Stimulated activated memory B cell treated with anti-CD40 and anti-IgM and Interleukin-4, amounts not matched to agents 10 μg/mL and 1 μg/mL and 100 μg/mL, for 72 hours (primary cell): ENCODE data around the gene CD69.

ENCODE experiments used
- ATAC-seq: fragments of 150-1000 bp; cut with Tn5 transposase; 2 replicates; pipeline ENCODE4 v1.10.0; 2021
- H3K27ac Mint-ChIP-seq: one replicate; pipeline ENCODE4 v1.8.0; 2022; ENCODE audit warnings: mild to moderate bottlenecking, mixed read lengths
- H3K27me3 Mint-ChIP-seq: one replicate; pipeline ENCODE4 v1.8.0; 2022; ENCODE audit warnings: mixed read lengths
- H3K36me3 Mint-ChIP-seq: one replicate; pipeline ENCODE4 v1.8.0; 2022; ENCODE audit warnings: mixed read lengths
- H3K4me1 Mint-ChIP-seq: one replicate; pipeline ENCODE4 v1.8.0; 2022; ENCODE audit warnings: mixed read lengths
- H3K4me3 Mint-ChIP-seq: one replicate; pipeline ENCODE4 v1.8.0; 2022; ENCODE audit warnings: mild to moderate bottlenecking, moderate library complexity, mixed read lengths
- H3K9me3 Mint-ChIP-seq: one replicate; pipeline ENCODE4 v1.8.0; 2022; ENCODE audit warnings: mixed read lengths

Gene CD69

GRCh38 chr12:9757433-9758025 lies 3.2 kb downstream of the CD69 start:
- peaks cover 68% of the 10 kb centered on the region for H3K4me1 Mint-ChIP-seq
- ATAC-seq, result no peak
- no peaks in the 10 kb centered on the region for H3K27me3 Mint-ChIP-seq
- no peaks in the 10 kb centered on the region for H3K9me3 Mint-ChIP-seq
- peak overlapping the region; percentile 92 for H3K4me3 Mint-ChIP-seq
- H3K36me3 Mint-ChIP-seq, result peaks cover 55% of the 10 kb centered on the region
- peak overlapping the region; percentile 83 for H3K27ac Mint-ChIP-seq

DNA sequence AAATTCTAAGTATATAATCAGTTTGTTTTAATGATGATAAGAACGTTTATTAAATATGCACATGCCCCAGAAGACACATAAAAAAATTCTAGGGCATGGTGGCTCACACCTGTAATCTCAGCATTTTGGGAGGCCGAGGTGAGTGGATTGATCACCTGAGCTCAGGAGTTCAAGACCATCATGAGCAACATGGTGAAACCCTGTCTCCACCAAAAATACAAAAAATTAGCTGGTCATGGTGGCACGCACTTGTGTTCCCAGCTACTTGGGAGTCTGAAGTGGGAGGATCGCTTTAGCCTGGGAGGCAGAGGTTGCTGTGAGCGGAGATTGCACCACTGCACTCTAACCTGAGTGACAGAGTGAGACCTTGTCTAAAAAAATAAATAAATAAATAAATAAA lies 4.0 kb downstream of the CD69 start:
- Mint-ChIP-seq H3K27me3 (no peaks in the 10 kb centered on the region), H3K4me3 (peak overlapping the region; percentile 56), H3K4me1 (peaks cover 62% of the 10 kb centered on the region), H3K9me3 (peaks cover under 1% of the 10 kb centered on the region), H3K36me3 (peaks cover 57% of the 10 kb centered on the region), H3K27ac (peak overlapping the region; percentile 40)
- ATAC-seq, result no peak

DNA sequence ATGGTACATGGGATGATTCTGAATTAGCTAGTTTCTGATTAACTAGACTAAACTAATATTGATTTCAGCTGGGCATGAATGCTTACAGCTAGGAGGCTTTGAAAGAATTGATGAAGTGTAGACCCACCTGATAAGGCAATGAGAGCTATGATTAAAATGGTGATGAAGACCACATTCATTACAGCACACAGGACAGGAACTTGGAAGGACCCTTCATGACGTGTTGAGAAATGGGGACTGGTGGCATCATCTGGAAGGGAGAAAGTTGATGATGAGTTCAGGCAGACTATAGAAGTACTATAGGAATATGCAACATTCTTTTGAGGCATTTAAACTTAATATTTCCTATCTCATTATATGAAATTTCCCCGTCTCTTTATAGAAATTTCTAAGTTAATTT lies 4.5 kb downstream of the CD69 start:
- no peak overlapping the region for H3K4me3 Mint-ChIP-seq
- H3K9me3 Mint-ChIP-seq, result peaks cover 2% of the 10 kb centered on the region
- H3K4me1 Mint-ChIP-seq, result peaks cover 61% of the 10 kb centered on the region
- no peak for ATAC-seq
- H3K36me3 Mint-ChIP-seq, result peaks cover 61% of the 10 kb centered on the region
- H3K27me3 Mint-ChIP-seq, result no peaks in the 10 kb centered on the region
- peak overlapping the region; percentile 40 for H3K27ac Mint-ChIP-seq

GRCh38 chr12:9755567-9755966 lies 5.1 kb downstream of the CD69 start:
- H3K27ac Mint-ChIP-seq, result peak overlapping the region; percentile 43
- no peak overlapping the region for H3K4me3 Mint-ChIP-seq
- peaks cover 2% of the 10 kb centered on the region for H3K9me3 Mint-ChIP-seq
- H3K36me3 Mint-ChIP-seq, result peaks cover 61% of the 10 kb centered on the region
- ATAC-seq, result no peak
- H3K27me3 Mint-ChIP-seq, result no peaks in the 10 kb centered on the region
- peaks cover 56% of the 10 kb centered on the region for H3K4me1 Mint-ChIP-seq

GRCh38 chr12:9755035-9755434 lies 5.7 kb downstream of the CD69 start:
- no peak for ATAC-seq
- peaks cover 59% of the 10 kb centered on the region for H3K36me3 Mint-ChIP-seq
- no peaks in the 10 kb centered on the region for H3K27me3 Mint-ChIP-seq
- peaks cover 2% of the 10 kb centered on the region for H3K9me3 Mint-ChIP-seq
- peaks cover 53% of the 10 kb centered on the region for H3K4me1 Mint-ChIP-seq
- H3K27ac Mint-ChIP-seq, result peak overlapping the region; percentile 43
- H3K4me3 Mint-ChIP-seq, result no peak overlapping the region

DNA sequence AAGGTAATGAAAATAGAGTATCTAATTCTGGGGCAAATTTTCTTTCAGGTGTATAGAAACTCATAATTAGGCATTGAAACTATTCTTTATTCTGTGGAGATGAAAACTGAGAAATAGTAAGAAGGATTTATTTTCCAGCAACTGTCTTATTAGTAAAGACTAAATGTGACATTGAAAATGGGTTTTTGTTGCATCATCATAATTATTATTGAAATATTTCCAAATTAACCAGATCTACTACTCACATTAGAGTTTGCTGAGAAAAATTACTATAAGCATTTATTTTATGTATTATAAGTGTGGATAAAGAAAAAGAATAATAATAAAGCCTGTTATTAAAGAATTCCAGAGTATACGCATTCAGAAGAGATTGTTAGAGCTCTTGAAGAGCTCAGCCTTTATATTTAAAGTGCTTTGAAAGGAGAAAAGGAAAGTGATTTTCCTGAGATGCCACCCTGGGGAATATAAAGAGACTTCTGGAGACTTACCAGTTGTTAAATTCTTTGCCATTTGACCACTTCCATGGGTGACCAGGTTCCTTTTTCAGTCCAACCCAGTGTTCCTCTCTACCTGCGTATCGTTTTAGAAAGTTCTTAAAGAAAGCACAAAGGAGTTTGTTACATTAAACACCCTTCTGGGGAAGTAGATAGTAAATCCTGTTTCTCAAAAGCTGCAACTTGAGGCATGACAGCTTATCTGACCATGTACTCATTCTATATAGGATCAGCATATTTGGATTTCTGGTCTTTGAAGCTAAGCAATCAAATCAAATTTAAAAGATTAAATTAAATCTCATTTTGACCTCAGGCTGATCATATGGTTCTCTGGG lies 6.4 kb downstream of the CD69 start:
- H3K4me1 Mint-ChIP-seq, result peaks cover 47% of the 10 kb centered on the region

DNA sequence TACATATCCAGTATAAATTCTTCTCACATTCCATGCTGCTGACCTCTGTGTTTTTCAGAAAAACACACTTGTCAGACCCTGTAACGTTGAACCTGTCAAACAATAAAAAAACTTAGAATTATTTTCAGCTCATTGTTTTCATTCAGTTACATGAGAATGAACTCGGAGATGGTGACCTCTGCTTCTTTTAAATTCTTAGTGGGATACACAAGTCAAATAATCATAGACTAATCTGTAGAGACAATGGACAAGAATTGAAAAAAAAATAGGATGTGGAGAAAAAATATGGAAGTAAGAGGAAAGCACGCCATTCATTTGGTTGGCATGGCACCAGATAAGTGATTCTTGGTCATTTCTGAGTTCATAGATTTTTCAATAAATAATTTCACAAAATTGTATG lies 7.2 kb downstream of the CD69 start:
- ATAC-seq, result no peak
- Mint-ChIP-seq H3K4me3 (no peak overlapping the region), H3K4me1 (peaks cover 47% of the 10 kb centered on the region), H3K36me3 (peaks cover 48% of the 10 kb centered on the region), H3K27ac (no peak overlapping the region), H3K27me3 (no peaks in the 10 kb centered on the region), H3K9me3 (peaks cover 2% of the 10 kb centered on the region)

More for the DNA sequence above, 6.4 kb downstream of the CD69 start:
- peaks cover 53% of the 10 kb centered on the region for H3K36me3 Mint-ChIP-seq
- no peaks in the 10 kb centered on the region for H3K27me3 Mint-ChIP-seq
- no peak overlapping the region for H3K27ac Mint-ChIP-seq
- no peak for ATAC-seq
- H3K4me3 Mint-ChIP-seq, result no peak overlapping the region
- H3K9me3 Mint-ChIP-seq, result peaks cover 2% of the 10 kb centered on the region

- no peaks in the 10 kb centered on the region for H3K27me3 Mint-ChIP-seq
- H3K27ac Mint-ChIP-seq, result no peak overlapping the region
- ATAC-seq, result no peak
- peaks cover 2% of the 10 kb centered on the region for H3K9me3 Mint-ChIP-seq
- H3K36me3 Mint-ChIP-seq, result peaks cover 47% of the 10 kb centered on the region
- peaks cover 47% of the 10 kb centered on the region for H3K4me1 Mint-ChIP-seq
- H3K4me3 Mint-ChIP-seq, result no peak overlapping the region
Observed at GRCh38 chr12:9753073-9753472, 7.6 kb downstream of the CD69 start.

DNA sequence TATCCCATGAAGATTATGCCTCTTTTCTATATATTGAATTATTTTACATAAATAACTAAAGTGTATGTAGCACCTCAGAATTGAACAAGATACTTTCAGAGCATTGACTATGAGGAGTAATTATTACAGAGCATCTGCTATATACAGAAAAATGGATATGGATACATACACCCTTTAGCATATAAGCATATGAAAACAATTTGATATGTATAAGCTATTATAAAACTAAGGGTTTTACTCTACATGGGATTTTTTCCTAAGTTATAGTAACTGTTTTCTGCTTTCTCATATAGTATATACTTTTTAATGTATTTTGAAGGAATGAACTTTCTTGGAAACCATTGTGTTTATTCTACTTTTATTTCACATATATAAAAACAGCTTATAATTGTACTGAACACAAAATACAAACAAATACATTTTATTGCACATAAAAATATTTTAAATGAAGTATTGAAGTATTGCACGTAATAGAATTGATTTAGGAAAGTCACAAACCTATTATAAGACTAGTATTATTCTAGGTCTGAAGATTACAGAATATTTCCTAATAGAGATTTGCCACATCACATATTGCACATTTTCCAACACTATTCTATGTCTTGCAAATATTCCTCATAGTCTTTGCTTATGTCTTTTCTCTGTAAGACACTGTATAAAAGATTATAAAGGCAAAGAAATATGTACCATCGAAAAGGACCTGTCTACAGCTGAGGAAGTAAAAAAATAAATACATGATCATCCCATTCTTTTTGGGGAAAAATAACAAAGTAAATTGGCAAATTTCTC lies 8.4 kb downstream of the CD69 start:
- Mint-ChIP-seq H3K4me3 (no peak overlapping the region), H3K9me3 (peaks cover 2% of the 10 kb centered on the region), H3K27ac (no peak overlapping the region), H3K36me3 (peaks cover 40% of the 10 kb centered on the region), H3K4me1 (peaks cover 43% of the 10 kb centered on the region), H3K27me3 (no peaks in the 10 kb centered on the region)
- ATAC-seq, result no peak

- H3K9me3 Mint-ChIP-seq, result peaks cover 2% of the 10 kb centered on the region
- H3K27ac Mint-ChIP-seq, result peak overlapping the region; percentile 59
- peaks cover 38% of the 10 kb centered on the region for H3K4me1 Mint-ChIP-seq
- H3K4me3 Mint-ChIP-seq, result no peak overlapping the region
- ATAC-seq, result no peak
- H3K36me3 Mint-ChIP-seq, result peaks cover 35% of the 10 kb centered on the region
- no peaks in the 10 kb centered on the region for H3K27me3 Mint-ChIP-seq
Observed at GRCh38 chr12:9751204-9752144, 9.2 kb downstream of the CD69 start.

GRCh38 chr12:9750276-9751203 lies 10.2 kb downstream of the CD69 start:
- no peaks in the 10 kb centered on the region for H3K27me3 Mint-ChIP-seq
- peaks cover 26% of the 10 kb centered on the region for H3K36me3 Mint-ChIP-seq
- peaks cover 31% of the 10 kb centered on the region for H3K4me1 Mint-ChIP-seq
- no peak overlapping the region for H3K4me3 Mint-ChIP-seq
- no peak overlapping the region for H3K27ac Mint-ChIP-seq
- peaks cover 2% of the 10 kb centered on the region for H3K9me3 Mint-ChIP-seq
- peak; percentile 75 for ATAC-seq

- Mint-ChIP-seq H3K4me1 (peaks cover 33% of the 10 kb centered on the region), H3K36me3 (peaks cover 19% of the 10 kb centered on the region), H3K27me3 (no peaks in the 10 kb centered on the region), H3K9me3 (peaks cover 2% of the 10 kb centered on the region), H3K27ac (no peak overlapping the region), H3K4me3 (no peak overlapping the region)
- ATAC-seq, result no peak
Observed at GRCh38 chr12:9749640-9750039, 11.1 kb downstream of the CD69 start.

DNA sequence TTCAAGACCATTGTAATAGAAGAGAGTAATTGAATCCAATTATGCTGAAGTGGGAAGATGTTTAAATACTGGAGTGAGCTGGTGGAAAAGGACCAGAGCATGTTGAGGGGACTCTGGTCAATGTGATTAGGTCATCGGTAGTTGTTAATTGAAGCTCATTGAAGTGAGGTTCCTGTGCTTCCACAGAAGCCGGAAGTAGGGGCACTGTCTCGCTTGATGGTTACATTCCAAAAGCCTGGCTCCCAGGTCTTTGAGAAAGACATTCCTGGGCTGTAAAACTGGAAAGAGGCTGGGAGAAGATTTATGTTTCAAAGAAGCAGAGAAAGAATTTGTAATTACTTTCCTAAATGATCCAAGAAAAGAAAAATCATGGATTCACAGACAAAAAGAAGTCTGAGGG lies 15.5 kb downstream of the CD69 start:
- Mint-ChIP-seq H3K4me3 (no peak overlapping the region), H3K36me3 (peaks cover 3% of the 10 kb centered on the region), H3K4me1 (peaks cover 50% of the 10 kb centered on the region), H3K27me3 (no peaks in the 10 kb centered on the region), H3K9me3 (no peaks in the 10 kb centered on the region), H3K27ac (peak overlapping the region; percentile 50)
- no peak for ATAC-seq

DNA sequence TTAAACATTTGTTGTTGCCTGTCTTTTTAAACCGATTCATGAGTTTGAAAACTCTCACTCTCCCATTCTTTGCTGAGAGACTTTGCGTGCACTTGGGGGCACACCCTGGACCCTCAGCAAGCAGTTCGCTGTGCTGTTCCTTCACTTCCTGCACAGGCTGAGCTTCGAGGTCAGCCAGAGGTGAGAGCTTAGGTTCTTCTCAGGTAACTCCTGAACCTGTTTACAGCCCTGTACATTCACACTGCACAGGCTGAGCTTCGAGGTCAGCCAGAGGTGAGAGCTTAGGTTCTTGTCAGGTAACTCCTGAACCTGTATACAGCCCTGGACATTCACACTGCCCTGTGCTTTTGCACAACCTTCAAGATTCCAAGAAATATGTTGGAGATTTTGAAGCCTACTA lies 18.0 kb downstream of the CD69 start:
- Mint-ChIP-seq H3K36me3 (peaks cover 12% of the 10 kb centered on the region), H3K27me3 (no peaks in the 10 kb centered on the region), H3K9me3 (peaks cover 4% of the 10 kb centered on the region), H3K4me1 (peaks cover 65% of the 10 kb centered on the region), H3K4me3 (peak overlapping the region; percentile 71), H3K27ac (peak overlapping the region; percentile 89)
- ATAC-seq, result peak; percentile 62
